Mesenchymal stem cell (in vitro differentiated cells and primary cell): ENCODE data around the gene ADARB2.
"Not testable (repeated sequence)": the region's sequence is repeated elsewhere in the genome, so short reads cannot be mapped to it uniquely, and the experiment has no call there.

ENCODE experiments used
- DNase-seq: peaks from one replicate; pipeline ENCODE4 v3.0.0-alpha.2; 2013
- H2AFZ ChIP-seq: one replicate; pipeline ENCODE4 v1.6.1; 2013; ENCODE audit warnings: low read depth, mild to moderate bottlenecking, control low read depth, inconsistent platforms, low read length, moderate library complexity
- H2AK5ac ChIP-seq: 2 replicates; pipeline ENCODE4 v1.6.1; 2013; ENCODE audit warnings: low read length, moderate library complexity, mild to moderate bottlenecking, inconsistent platforms; ENCODE audit not compliant: severe bottlenecking
- H2BK120ac ChIP-seq: one replicate; pipeline ENCODE4 v1.6.1; 2013; ENCODE audit warnings: low read depth, mild to moderate bottlenecking, inconsistent platforms, low read length, moderate library complexity
- H2BK12ac ChIP-seq, 2 experiments: one replicate each; pipeline ENCODE4 v1.6.1; 2013; ENCODE audit warnings: inconsistent platforms in 2 of 2, low read length in 2 of 2, mild to moderate bottlenecking in 2 of 2, moderate library complexity in 2 of 2, control low read depth in 1 of 2
- H2BK15ac ChIP-seq: one replicate; pipeline ENCODE4 v1.6.1; 2013; ENCODE audit warnings: mild to moderate bottlenecking, low read depth, inconsistent platforms; ENCODE audit not compliant: poor library complexity, severe bottlenecking
- H2BK5ac ChIP-seq: 2 replicates; pipeline ENCODE4 v1.6.1; 2013; ENCODE audit warnings: low read depth, mild to moderate bottlenecking, low read length, control low read depth, inconsistent platforms; ENCODE audit not compliant: poor library complexity, severe bottlenecking
- H3K14ac ChIP-seq, 2 experiments: one replicate each; pipeline ENCODE4 v1.6.1; 2013; ENCODE audit warnings: inconsistent platforms in 2 of 2, low read length in 2 of 2, control low read depth in 1 of 2, mild to moderate bottlenecking in 1 of 2, moderate library complexity in 1 of 2
- H3K18ac ChIP-seq, 2 experiments: one replicate each; pipeline ENCODE4 v1.6.1; 2013; ENCODE audit warnings: inconsistent platforms in 2 of 2, low read length in 2 of 2, control low read depth in 1 of 2, low read depth in 1 of 2, mild to moderate bottlenecking in 1 of 2
- H3K23ac ChIP-seq, 2 experiments: one replicate each; pipeline ENCODE4 v1.6.1; 2013; ENCODE audit warnings: inconsistent platforms in 2 of 2, low read length in 2 of 2, mild to moderate bottlenecking in 2 of 2, moderate library complexity in 2 of 2, control low read depth in 1 of 2
- H3K27ac ChIP-seq: 2 replicates; pipeline ENCODE4 v1.5.1; 2013; ENCODE audit warnings: mild to moderate bottlenecking, moderate library complexity, low read length, control low read depth, inconsistent platforms; ENCODE audit not compliant: poor library complexity, severe bottlenecking
- H3K27me3 ChIP-seq, 2 experiments: 2 replicates each; pipeline versions ENCODE4 v1.6.1 to v1.7.0; 2013; ENCODE audit warnings: low read length in 2 of 2, mild to moderate bottlenecking in 2 of 2, moderate library complexity in 2 of 2, control low read depth in 1 of 2, inconsistent platforms in 1 of 2; ENCODE audit not compliant: control insufficient read depth in 1 of 2, insufficient read depth in 1 of 2
- H3K36me3 ChIP-seq, 2 experiments: 2 replicates each; pipeline versions ENCODE4 v1.6.1 to v1.7.0; 2013; ENCODE audit warnings: low read length in 2 of 2, control low read depth in 1 of 2, inconsistent platforms in 1 of 2, low read depth in 1 of 2, mild to moderate bottlenecking in 1 of 2; ENCODE audit not compliant: insufficient read depth in 2 of 2, control insufficient read depth in 1 of 2
- H3K4ac ChIP-seq, 2 experiments: one replicate each; pipeline ENCODE4 v1.6.1; 2013; ENCODE audit warnings: inconsistent platforms in 2 of 2, low read length in 2 of 2, mild to moderate bottlenecking in 2 of 2, moderate library complexity in 2 of 2, control low read depth in 1 of 2, low read depth in 1 of 2
- H3K4me1 ChIP-seq: 2 replicates; pipeline ENCODE4 v1.6.1; 2013; ENCODE audit warnings: low read depth, low read length, control low read depth; ENCODE audit not compliant: control insufficient read depth, insufficient read depth
- H3K4me2 ChIP-seq: 2 replicates; pipeline ENCODE4 v1.6.1; 2013; ENCODE audit warnings: low read length, mild to moderate bottlenecking, inconsistent platforms; ENCODE audit not compliant: poor library complexity, severe bottlenecking
- H3K4me3 ChIP-seq, 2 experiments: 2 replicates each; pipeline versions ENCODE4 v1.5.1 to v1.7.0; 2013; ENCODE audit warnings: low read length in 2 of 2, mild to moderate bottlenecking in 2 of 2, control low read depth in 1 of 2, low read depth in 1 of 2; ENCODE audit not compliant: insufficient read depth in 1 of 2
- H3K79me1 ChIP-seq: replicated peaks from 2 replicates; pipeline ENCODE4 v1.6.1; 2013; ENCODE audit warnings: mild to moderate bottlenecking, control low read depth, low read length, inconsistent platforms; ENCODE audit not compliant: poor library complexity, severe bottlenecking
- H3K9ac ChIP-seq: 2 replicates; pipeline ENCODE4 v1.7.0; 2013; ENCODE audit warnings: mild to moderate bottlenecking, low read length, moderate library complexity
- H3K9me3 ChIP-seq: 2 replicates; pipeline ENCODE4 v1.7.0; 2013; ENCODE audit warnings: mild to moderate bottlenecking, low read length; ENCODE audit not compliant: control insufficient read depth
- H4K8ac ChIP-seq: one replicate; pipeline ENCODE4 v1.6.1; 2013; ENCODE audit warnings: inconsistent platforms, mild to moderate bottlenecking, low read length, moderate library complexity
- H4K91ac ChIP-seq: one replicate; pipeline ENCODE4 v1.6.1; 2013; ENCODE audit warnings: mild to moderate bottlenecking, low read length, inconsistent platforms
- WGBS: methylation state at CpG from one replicate; pipeline ENCODE4 v1.1.7; 2013; ENCODE audit warnings: mixed read lengths; 5-methylcytosine and 5-hydroxymethylcytosine counted together

The ADARB2 gene

DNA sequence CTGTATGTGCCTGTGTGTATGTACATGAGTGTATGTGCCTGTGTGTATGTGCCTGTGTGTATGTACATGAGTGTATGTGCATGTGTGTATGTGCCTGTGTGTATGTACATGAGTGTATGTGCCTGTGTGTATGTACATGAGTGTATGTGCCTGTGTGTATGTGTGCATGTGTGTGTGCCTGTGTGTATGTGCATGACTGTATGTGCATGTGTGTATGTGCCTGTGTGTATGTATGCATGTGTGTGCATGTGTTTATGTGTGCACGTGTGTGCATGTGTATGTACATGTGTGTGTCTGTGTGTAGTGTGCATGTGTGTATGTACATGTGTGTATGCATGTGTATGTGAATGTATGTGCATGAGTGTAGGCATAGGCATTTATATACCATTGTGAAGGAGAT, 274.8 kb downstream of the ADARB2 start:
- no peak overlapping the region for H2BK5ac ChIP-seq
- H4K8ac ChIP-seq, result no peak overlapping the region
- no peaks in the 10 kb centered on the region for H3K79me1 ChIP-seq
- H2BK12ac ChIP-seq, result no peak overlapping the region
- H3K27ac ChIP-seq, result no peak overlapping the region
- no peak overlapping the region for H2BK120ac ChIP-seq
- H3K9ac ChIP-seq, result no peak overlapping the region
- no peak overlapping the region for H3K4me3 ChIP-seq
- DNase-seq, result no peak
- H3K36me3 ChIP-seq, result no peaks in the 10 kb centered on the region
- H3K14ac ChIP-seq, result no peak overlapping the region
- no peak overlapping the region for H3K4me2 ChIP-seq
- peaks cover 10% of the 10 kb centered on the region for H3K4me1 ChIP-seq
- no peak overlapping the region for H2AK5ac ChIP-seq
- no peak overlapping the region for H2BK15ac ChIP-seq
- no peak overlapping the region for H4K91ac ChIP-seq
- no peak overlapping the region for H3K4ac ChIP-seq
- H3K23ac ChIP-seq, result no peak overlapping the region
- no peak overlapping the region for H2AFZ ChIP-seq
- no peaks in the 10 kb centered on the region for H3K9me3 ChIP-seq
- H3K18ac ChIP-seq, result no peak overlapping the region
- peaks cover 0 to 3% of the 10 kb centered on the region in 2 experiments for H3K27me3 ChIP-seq
- WGBS, result 75% methylated on average over 1 of the region's 1 CpG

GRCh38 chr10:1462032-1462431, 275.3 kb downstream of the ADARB2 start:
- Histone ChIP-seq H3K9me3 (no peaks in the 10 kb centered on the region), H3K27me3 (no peaks in the 10 kb centered on the region), H2AFZ (no peak overlapping the region), H3K4me1 (peaks cover 10% of the 10 kb centered on the region), H3K79me1 (no peaks in the 10 kb centered on the region), H2BK15ac (no peak overlapping the region), H3K4me3 (no peak overlapping the region), H2BK5ac (no peak overlapping the region), H3K18ac (no peak overlapping the region), H2AK5ac (no peak overlapping the region), H4K91ac (no peak overlapping the region), H2BK120ac (no peak overlapping the region), H3K4me2 (no peak overlapping the region), H3K4ac (no peak overlapping the region), H2BK12ac (no peak overlapping the region), H3K27ac (no peak overlapping the region), H3K36me3 (no peaks in the 10 kb centered on the region), H3K9ac (no peak overlapping the region), H3K14ac (no peak overlapping the region), H3K23ac (no peak overlapping the region), H4K8ac (no peak overlapping the region)
- 88% methylated on average over 5 of the region's 5 CpGs for WGBS
- no peak for DNase-seq

- Histone ChIP-seq H3K79me1 (no peaks in the 10 kb centered on the region), H3K9me3 (no peaks in the 10 kb centered on the region), H3K4me3 (no peak overlapping the region), H2AFZ (no peak overlapping the region), H3K14ac (no peak overlapping the region), H3K4me2 (no peak overlapping the region), H2BK120ac (no peak overlapping the region), H4K8ac (no peak overlapping the region), H2AK5ac (no peak overlapping the region), H3K27ac (no peak overlapping the region), H2BK5ac (no peak overlapping the region), H3K36me3 (no peaks in the 10 kb centered on the region), H3K9ac (no peak overlapping the region), H3K27me3 (no peaks in the 10 kb centered on the region), H2BK15ac (no peak overlapping the region), H3K18ac (no peak overlapping the region), H3K23ac (no peak overlapping the region), H2BK12ac (no peak overlapping the region), H3K4me1 (peaks cover 7% of the 10 kb centered on the region), H4K91ac (no peak overlapping the region), H3K4ac (no peak overlapping the region)
- WGBS, result 82% methylated on average over 9 of the region's 9 CpGs
- DNase-seq, result no peak
These were observed 276.3 kb downstream of the ADARB2 start for GRCh38 chr10:1461016-1461415.

DNA sequence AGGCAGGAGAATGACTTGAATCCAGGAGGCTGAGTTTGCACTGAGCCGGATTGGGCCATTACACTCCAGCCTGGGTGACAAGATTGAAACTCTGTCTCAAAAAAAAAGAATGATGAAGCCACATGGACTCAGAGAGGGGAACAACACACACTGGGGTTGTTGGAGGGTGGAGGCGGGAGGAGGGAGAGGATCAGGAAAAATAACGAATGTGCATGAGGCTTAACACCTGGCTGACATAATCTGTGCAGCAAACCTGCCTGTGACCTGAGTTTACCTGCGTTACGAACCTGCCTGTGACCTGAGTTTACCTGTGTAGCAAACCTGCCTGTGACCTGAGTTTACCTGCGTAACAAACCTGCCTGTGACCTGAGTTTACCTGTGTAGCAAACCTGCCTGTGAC, 277.7 kb downstream of the ADARB2 start:
- H3K14ac ChIP-seq, H3K27me3 ChIP-seq, H3K4ac ChIP-seq, H3K23ac ChIP-seq, H2BK5ac ChIP-seq, H2BK12ac ChIP-seq, H4K91ac ChIP-seq, H3K36me3 ChIP-seq, H2BK120ac ChIP-seq, H3K9me3 ChIP-seq, DNase-seq, H2BK15ac ChIP-seq, H3K9ac ChIP-seq, H2AK5ac ChIP-seq, H3K4me3 ChIP-seq, H3K79me1 ChIP-seq, H2AFZ ChIP-seq, H3K4me2 ChIP-seq, H3K4me1 ChIP-seq, H3K27ac ChIP-seq, H4K8ac ChIP-seq, H3K18ac ChIP-seq: not testable (repeated sequence)
- WGBS, result 78% methylated on average over 6 of the region's 6 CpGs
